HG03439 (cell line): ENCODE results near the gene EMILIN2.

Experiments used
- ATAC-seq: cut with Tn5 transposase; IDR thresholded peaks from one replicate; pipeline ENCODE4 v1.9.1; 2021; ENCODE audit warnings: mild to moderate bottlenecking, moderate library complexity; ENCODE audit not compliant: unreplicated experiment

EMILIN2 gene

GRCh38 chr18:2872095-2872494 is 25.3 kb downstream of the EMILIN2 start:
- ATAC-seq = no peak

GRCh38 chr18:2874765-2875164 is 28.0 kb downstream of the EMILIN2 start:
- no peak for ATAC-seq

GRCh38 chr18:2878656-2879330 is 32.0 kb downstream of the EMILIN2 start:
- ATAC-seq = no peak

GRCh38 chr18:2879889-2880288 is 33.1 kb downstream of the EMILIN2 start:
- ATAC-seq = no peak

GRCh38 chr18:2880473-2880872 is 33.7 kb downstream of the EMILIN2 start:
- no peak for ATAC-seq

- ATAC-seq = no peak
Observed at GRCh38 chr18:2881088-2881839, 34.5 kb downstream of the EMILIN2 start.

GRCh38 chr18:2881840-2882195 is 35.0 kb downstream of the EMILIN2 start:
- no peak for ATAC-seq

- ATAC-seq = no peak
Observed at GRCh38 chr18:2882201-2882600, 35.4 kb downstream of the EMILIN2 start.

- ATAC-seq = no peak
Observed at GRCh38 chr18:2883076-2883735, 36.4 kb downstream of the EMILIN2 start.

GRCh38 chr18:2884706-2885285 is 38.0 kb downstream of the EMILIN2 start:
- ATAC-seq = no peak

- ATAC-seq = no peak
Observed at GRCh38 chr18:2887470-2887869, 40.7 kb downstream of the EMILIN2 start.

GRCh38 chr18:2889761-2890192 is 43.0 kb downstream of the EMILIN2 start:
- no peak for ATAC-seq

- no peak for ATAC-seq
Observed at GRCh38 chr18:2890606-2891005, 43.8 kb downstream of the EMILIN2 start.

- ATAC-seq = no peak
Observed at GRCh38 chr18:2891526-2892431, 45.0 kb downstream of the EMILIN2 start.

- no peak for ATAC-seq
Observed at GRCh38 chr18:2893056-2893455, 46.2 kb downstream of the EMILIN2 start.

- no peak for ATAC-seq
Observed at GRCh38 chr18:2893676-2894075, 46.9 kb downstream of the EMILIN2 start.

- ATAC-seq = no peak
Observed at GRCh38 chr18:2894131-2894840, 47.5 kb downstream of the EMILIN2 start.

GRCh38 chr18:2894841-2895370 is 48.1 kb downstream of the EMILIN2 start:
- no peak for ATAC-seq

GRCh38 chr18:2895391-2895790 is 48.6 kb downstream of the EMILIN2 start:
- ATAC-seq = no peak

GRCh38 chr18:2896990-2897389 is 50.2 kb downstream of the EMILIN2 start:
- ATAC-seq = no peak
